GM21786 (cell line): ENCODE data around the gene UBE2B.

Experiments used
- ATAC-seq: cut with Tn5 transposase; IDR thresholded peaks from one replicate; pipeline ENCODE4 v1.9.1; 2021; ENCODE audit not compliant: unreplicated experiment

UBE2B gene

GRCh38 chr5:134436523-134437339 lies 65.4 kb downstream of the UBE2B start:
- peak; percentile 92 for ATAC-seq

DNA sequence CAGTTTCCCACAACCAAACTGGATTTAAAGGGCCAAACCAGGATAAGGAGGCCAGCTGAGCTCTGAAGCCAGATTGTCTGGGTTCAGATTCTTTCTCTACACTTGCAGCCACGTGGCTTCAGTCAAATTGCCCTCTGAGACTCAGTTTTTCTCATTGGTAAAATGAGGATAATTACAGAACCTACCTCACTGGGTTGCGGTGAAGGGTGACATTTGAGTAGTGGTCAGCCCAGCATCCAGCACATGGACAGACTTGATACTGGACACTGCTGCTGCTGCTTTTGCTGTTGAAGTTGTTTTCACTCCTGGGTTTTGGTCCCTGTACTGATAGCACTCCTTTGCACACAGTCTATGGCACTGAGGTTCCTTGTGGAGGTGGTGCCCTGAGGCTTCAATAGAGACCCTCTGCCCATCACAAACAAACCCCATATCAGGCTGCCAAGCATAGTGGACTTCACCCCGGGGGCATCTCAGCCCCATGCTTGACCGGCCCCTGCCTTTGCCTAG lies 66.0 kb downstream of the UBE2B start:
- no peak for ATAC-seq

DNA sequence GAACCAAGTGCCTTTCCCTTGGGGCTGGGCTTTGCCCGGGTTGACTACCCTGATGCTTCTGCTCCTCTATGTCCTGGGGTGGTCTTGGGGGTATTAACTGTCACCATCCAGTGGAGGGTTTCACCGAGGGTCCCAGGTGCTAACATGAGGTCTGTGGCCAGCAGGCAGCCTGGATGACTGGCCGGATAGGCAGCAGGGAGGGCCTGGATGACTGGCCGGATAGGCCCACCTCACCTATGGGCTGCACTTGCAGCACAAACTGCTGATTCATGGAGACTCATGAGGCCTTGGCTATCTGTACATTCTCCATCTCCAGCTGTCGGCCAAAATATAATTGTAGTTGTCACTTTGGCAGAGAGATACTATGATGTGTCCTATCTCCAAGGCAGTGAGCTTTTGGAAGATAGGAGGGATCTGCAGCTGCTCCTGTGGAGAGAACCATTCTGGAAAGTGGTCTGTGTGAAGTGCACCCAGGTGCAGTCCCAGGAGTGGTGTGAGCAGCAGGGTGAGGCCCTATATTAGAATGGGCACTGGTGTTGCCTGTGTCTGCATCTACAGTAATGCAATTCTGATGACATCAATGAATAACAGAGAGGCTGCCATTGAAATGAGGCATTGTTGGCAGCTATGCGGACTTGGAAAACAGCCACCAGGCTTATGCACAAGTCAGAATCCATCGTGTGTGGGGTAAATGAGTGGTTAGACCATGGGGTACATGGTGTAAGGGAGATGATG lies 66.6 kb downstream of the UBE2B start:
- ATAC-seq = no peak

DNA sequence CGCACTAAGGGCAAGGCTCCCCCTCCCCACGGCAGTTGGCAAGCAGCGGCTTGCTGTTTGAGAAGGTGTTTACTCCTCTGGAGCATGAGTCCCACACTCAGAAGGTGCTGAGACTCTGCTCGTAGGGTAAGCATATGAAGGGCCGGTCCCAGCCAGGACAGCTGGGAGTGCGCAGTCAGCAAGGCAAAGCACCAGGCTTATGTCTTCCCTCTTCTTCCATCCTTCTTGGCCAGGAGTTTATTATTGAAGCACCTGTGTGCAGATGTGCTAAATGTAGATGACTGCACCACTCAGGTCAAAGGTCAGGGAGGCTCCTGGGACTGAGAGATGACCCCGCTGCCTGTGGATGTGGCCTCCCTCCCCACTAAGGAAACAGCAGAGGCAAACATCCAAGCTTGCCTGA lies 67.4 kb downstream of the UBE2B start:
- no peak for ATAC-seq

DNA sequence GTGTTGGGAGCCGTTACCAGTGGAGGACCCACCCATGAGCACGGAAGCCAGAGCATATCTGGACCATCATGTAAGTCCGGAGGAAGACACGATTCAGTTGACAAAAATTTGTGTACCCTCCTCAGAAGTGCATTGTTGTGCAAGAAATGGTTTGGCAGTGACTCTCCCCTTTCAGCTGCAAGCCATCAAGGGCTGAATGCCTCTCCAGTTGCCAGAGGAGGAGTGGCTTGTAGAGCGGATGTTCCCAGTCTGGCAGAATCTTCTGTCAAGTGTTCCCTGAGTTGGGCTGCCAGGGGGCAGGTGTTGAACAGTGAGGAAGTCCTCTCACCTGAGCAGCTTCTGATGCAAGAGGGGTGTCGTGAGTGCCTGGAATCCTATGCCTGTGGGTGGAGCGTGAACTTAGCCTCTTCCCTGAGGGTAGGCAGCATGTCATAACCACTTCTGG lies 67.9 kb downstream of the UBE2B start:
- ATAC-seq = no peak

DNA sequence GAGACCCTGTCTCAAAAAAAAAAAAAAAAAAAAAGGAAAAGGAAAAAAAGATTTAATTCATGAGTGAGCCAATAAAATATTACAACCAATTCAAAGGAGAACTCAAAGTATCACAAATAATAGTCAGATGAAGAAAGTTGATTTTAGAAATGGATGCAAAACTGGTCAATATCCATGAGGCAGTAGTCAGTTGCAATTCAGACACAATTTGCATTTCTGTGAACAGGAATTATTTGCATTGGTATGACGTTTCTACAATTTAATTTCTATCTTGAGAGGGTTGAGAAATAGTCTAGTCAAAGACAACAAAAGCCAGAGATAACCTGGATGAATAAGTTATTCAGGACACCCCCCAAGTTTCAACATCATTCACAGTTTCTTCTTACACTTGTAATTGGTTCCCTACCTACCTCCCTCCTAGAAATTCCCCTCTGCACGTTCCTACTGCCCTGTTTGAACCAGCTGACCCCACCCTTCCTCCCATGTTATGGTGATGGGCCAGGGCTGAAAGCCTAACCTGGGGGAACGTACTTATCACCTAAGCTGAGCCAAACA lies 68.9 kb downstream of the UBE2B start:
- no peak for ATAC-seq
